T-helper 2 cell treated with Interferon-gamma antibody and Interleukin-4, amounts not matched to agents 5 μg/mL and 100 μg/mL, for 36 hours (primary cell): ENCODE measurements around the gene ALAS1.
"Not testable (repeated sequence)": the region's sequence is repeated elsewhere in the genome, so short reads cannot be mapped to it uniquely, and the experiment has no call there.

Experiments used
- DNase-seq: peaks from one replicate; pipeline ENCODE4 v3.0.0; 2021; ENCODE audit warnings: low spot score
- H3K27ac Mint-ChIP-seq: one replicate; pipeline ENCODE4 v1.8.0; 2021; ENCODE audit warnings: mild to moderate bottlenecking, mixed read lengths
- H3K27me3 Mint-ChIP-seq: one replicate; pipeline ENCODE4 v1.8.0; 2021; ENCODE audit warnings: low read depth, mixed read lengths
- H3K36me3 Mint-ChIP-seq: one replicate; pipeline ENCODE4 v1.8.0; 2021; ENCODE audit warnings: low read depth, mixed read lengths
- H3K4me1 Mint-ChIP-seq: one replicate; pipeline ENCODE4 v1.8.0; 2021; ENCODE audit warnings: low read depth, mixed read lengths
- H3K4me3 Mint-ChIP-seq: one replicate; pipeline ENCODE4 v1.8.0; 2022; ENCODE audit warnings: mild to moderate bottlenecking, moderate library complexity, mixed read lengths
- H3K9me3 Mint-ChIP-seq: one replicate; pipeline ENCODE4 v1.8.0; 2021; ENCODE audit warnings: mixed read lengths

The ALAS1 gene

GRCh38 chr3:52197842-52198625 lies at the start of gene ALAS1:
Gene ALAS1 (plus strand): TSS chr3:52198160. CDS start chr3:52199242, 1,082 bp downstream.
- peak; percentile 97 for DNase-seq
- peaks cover 50% of the 10 kb centered on the region for H3K4me1 Mint-ChIP-seq
- H3K27me3 Mint-ChIP-seq: no peaks in the 10 kb centered on the region
- H3K4me3 Mint-ChIP-seq: peak within 1 kb of the TSS; percentile 99
- H3K27ac Mint-ChIP-seq: peak within 1 kb of the TSS; percentile 94
- H3K9me3 Mint-ChIP-seq: no peaks in the 10 kb centered on the region
- peaks cover 38% of the 10 kb centered on the region for H3K36me3 Mint-ChIP-seq

- H3K36me3 Mint-ChIP-seq: peaks cover 22% of the 10 kb centered on the region
- H3K27me3 Mint-ChIP-seq: no peaks in the 10 kb centered on the region
- no peak overlapping the region for H3K27ac Mint-ChIP-seq
- no peak overlapping the region for H3K4me3 Mint-ChIP-seq
- no peaks in the 10 kb centered on the region for H3K9me3 Mint-ChIP-seq
- peaks cover 18% of the 10 kb centered on the region for H3K4me1 Mint-ChIP-seq
- DNase-seq: no peak
Measured at GRCh38 chr3:52149021-52149420, 48.9 kb upstream of the ALAS1 start.

GRCh38 chr3:52149726-52150125 lies 48.2 kb upstream of the ALAS1 start:
- no peaks in the 10 kb centered on the region for H3K9me3 Mint-ChIP-seq
- H3K4me3 Mint-ChIP-seq: no peak overlapping the region
- peaks cover 13% of the 10 kb centered on the region for H3K4me1 Mint-ChIP-seq
- no peaks in the 10 kb centered on the region for H3K27me3 Mint-ChIP-seq
- no peak overlapping the region for H3K27ac Mint-ChIP-seq
- H3K36me3 Mint-ChIP-seq: peaks cover 17% of the 10 kb centered on the region
- DNase-seq: no peak

GRCh38 chr3:52150357-52150756 lies 47.6 kb upstream of the ALAS1 start:
- Mint-ChIP-seq H3K27ac (no peak overlapping the region), H3K36me3 (peaks cover 13% of the 10 kb centered on the region), H3K27me3 (no peaks in the 10 kb centered on the region), H3K4me3 (no peak overlapping the region), H3K9me3 (no peaks in the 10 kb centered on the region), H3K4me1 (peaks cover 17% of the 10 kb centered on the region)
- no peak for DNase-seq

- Mint-ChIP-seq H3K4me1 (peaks cover 21% of the 10 kb centered on the region), H3K27ac (no peak overlapping the region), H3K36me3 (peaks cover 10% of the 10 kb centered on the region), H3K9me3 (no peaks in the 10 kb centered on the region), H3K4me3 (no peak overlapping the region), H3K27me3 (no peaks in the 10 kb centered on the region)
- no peak for DNase-seq
Measured at GRCh38 chr3:52150860-52151259, 47.1 kb upstream of the ALAS1 start.

- H3K27ac Mint-ChIP-seq, DNase-seq, H3K9me3 Mint-ChIP-seq, H3K27me3 Mint-ChIP-seq, H3K36me3 Mint-ChIP-seq, H3K4me3 Mint-ChIP-seq: not testable (repeated sequence)
- H3K4me1 Mint-ChIP-seq: peaks cover 22% of the 10 kb centered on the region
Measured at GRCh38 chr3:52151991-52152390, 46.0 kb upstream of the ALAS1 start.

GRCh38 chr3:52153389-52154096 lies 44.4 kb upstream of the ALAS1 start:
- Mint-ChIP-seq H3K4me1 (peaks cover 22% of the 10 kb centered on the region), H3K4me3 (peak overlapping the region; percentile 90), H3K36me3 (peaks cover 7% of the 10 kb centered on the region), H3K27me3 (no peaks in the 10 kb centered on the region), H3K9me3 (no peaks in the 10 kb centered on the region), H3K27ac (peak overlapping the region; percentile 96)
- peak; percentile 11 for DNase-seq

- Mint-ChIP-seq H3K27ac (peak within 1 kb of the TSS; percentile 96), H3K27me3 (peaks cover 1% of the 10 kb centered on the region), H3K36me3 (peaks cover 2% of the 10 kb centered on the region), H3K4me1 (peaks cover 22% of the 10 kb centered on the region), H3K4me3 (peak within 1 kb of the TSS; percentile 90), H3K9me3 (no peaks in the 10 kb centered on the region)
- peak; percentile 90 for DNase-seq
Measured at GRCh38 chr3:52154135-52155094, 43.5 kb upstream of the ALAS1 start, which contains the start of gene POC1A. Gene POC1A (minus strand): TSS chr3:52154423. CDS start chr3:52154372, 51 bp downstream.

- H3K9me3 Mint-ChIP-seq: no peaks in the 10 kb centered on the region
- H3K36me3 Mint-ChIP-seq: peaks cover 1% of the 10 kb centered on the region
- H3K27ac Mint-ChIP-seq: peak overlapping the region; percentile 43
- DNase-seq: no peak
- peaks cover 22% of the 10 kb centered on the region for H3K4me1 Mint-ChIP-seq
- H3K4me3 Mint-ChIP-seq: peak overlapping the region; percentile 58
- peaks cover 7% of the 10 kb centered on the region for H3K27me3 Mint-ChIP-seq
Measured at GRCh38 chr3:52155912-52156311, 42.0 kb upstream of the ALAS1 start.

GRCh38 chr3:52159503-52159902 lies 38.5 kb upstream of the ALAS1 start:
- no peak overlapping the region for H3K27ac Mint-ChIP-seq
- no peak overlapping the region for H3K4me3 Mint-ChIP-seq
- H3K36me3 Mint-ChIP-seq: peaks cover 1% of the 10 kb centered on the region
- peaks cover 9% of the 10 kb centered on the region for H3K4me1 Mint-ChIP-seq
- peaks cover 7% of the 10 kb centered on the region for H3K27me3 Mint-ChIP-seq
- no peak for DNase-seq
- H3K9me3 Mint-ChIP-seq: no peaks in the 10 kb centered on the region

GRCh38 chr3:52162250-52162872 lies 35.6 kb upstream of the ALAS1 start:
- Mint-ChIP-seq H3K9me3 (no peaks in the 10 kb centered on the region), H3K27ac (no peak overlapping the region), H3K4me1 (no peaks in the 10 kb centered on the region), H3K36me3 (no peaks in the 10 kb centered on the region), H3K4me3 (no peak overlapping the region), H3K27me3 (peaks cover 12% of the 10 kb centered on the region)
- no peak for DNase-seq

GRCh38 chr3:52167240-52167639 lies 30.7 kb upstream of the ALAS1 start:
- H3K27ac Mint-ChIP-seq: no peak overlapping the region
- H3K9me3 Mint-ChIP-seq: no peaks in the 10 kb centered on the region

GRCh38 chr3:52170217-52170616 lies 27.7 kb upstream of the ALAS1 start:
- DNase-seq, H3K4me3 Mint-ChIP-seq, H3K27ac Mint-ChIP-seq, H3K4me1 Mint-ChIP-seq, H3K36me3 Mint-ChIP-seq, H3K9me3 Mint-ChIP-seq, H3K27me3 Mint-ChIP-seq: not testable (repeated sequence)

More at GRCh38 chr3:52167240-52167639, 30.7 kb upstream of the ALAS1 start:
- no peaks in the 10 kb centered on the region for H3K36me3 Mint-ChIP-seq
- H3K27me3 Mint-ChIP-seq: peaks cover 6% of the 10 kb centered on the region
- H3K4me1 Mint-ChIP-seq: no peaks in the 10 kb centered on the region
- DNase-seq: no peak
- no peak overlapping the region for H3K4me3 Mint-ChIP-seq
